Measurements from ENCODE around the gene KDM2B.

The KDM2B gene

GRCh38 chr12:121413917-121414316, 166.9 kb downstream of the KDM2B start:
- TF ChIP-seq CTCF (IDR thresholded peaks at IDR 0.05), result no peak
- Histone ChIP-seq H3K27me3 (ENCODE audit: control insufficient read depth, insufficient read depth, low read length) (no peaks in the 10 kb centered on the region), H2AFZ (no peak overlapping the region), H3K9ac (no peak overlapping the region), H3K79me2 (peaks cover 25% of the 10 kb centered on the region), H3K4me2 (ENCODE audit: low read length) (no peak overlapping the region), H3K36me3 (ENCODE audit: control insufficient read depth, insufficient read depth, low read length) (no peaks in the 10 kb centered on the region), H3K9me3 (ENCODE audit: control insufficient read depth, low read length) (no peaks in the 10 kb centered on the region), H3K4me1 (no peaks in the 10 kb centered on the region), H3K27ac (no peak overlapping the region), H3K4me3 (ENCODE audit: low read depth, low read length) (no peak overlapping the region)

DNA sequence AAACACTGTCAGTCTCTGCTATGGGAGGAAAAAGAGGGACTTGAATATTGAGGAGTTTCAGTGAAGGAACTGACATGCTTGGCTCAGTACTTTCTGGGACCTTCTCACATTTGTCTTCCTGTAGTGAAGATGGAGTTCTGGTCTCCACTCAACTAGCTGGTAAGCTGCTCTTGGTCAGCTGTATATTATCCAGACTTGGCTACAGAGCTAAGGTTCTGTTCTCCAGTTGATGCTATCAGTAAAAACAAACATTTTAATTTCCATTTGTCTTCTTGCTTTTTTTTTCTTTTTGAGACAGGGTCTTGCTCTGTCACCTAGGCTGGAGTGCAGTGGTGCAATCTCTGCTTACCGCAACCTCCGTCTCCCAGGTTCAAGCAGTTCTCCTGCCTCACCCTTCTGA, 175.6 kb downstream of the KDM2B start:
- Histone ChIP-seq H3K9ac (no peak overlapping the region), H3K79me2 (peaks cover 37% of the 10 kb centered on the region), H3K9me3 (ENCODE audit: control insufficient read depth, low read length) (no peaks in the 10 kb centered on the region), H3K4me2 (ENCODE audit: low read length) (no peak overlapping the region), H2AFZ (no peak overlapping the region), H3K27ac (no peak overlapping the region), H3K4me1 (no peaks in the 10 kb centered on the region), H3K36me3 (ENCODE audit: control insufficient read depth, insufficient read depth, low read length) (no peaks in the 10 kb centered on the region), H3K27me3 (ENCODE audit: control insufficient read depth, insufficient read depth, low read length) (no peaks in the 10 kb centered on the region), H3K4me3 (ENCODE audit: low read depth, low read length) (no peak overlapping the region)
- no peak for TF ChIP-seq CTCF (IDR thresholded peaks at IDR 0.05)

DNA sequence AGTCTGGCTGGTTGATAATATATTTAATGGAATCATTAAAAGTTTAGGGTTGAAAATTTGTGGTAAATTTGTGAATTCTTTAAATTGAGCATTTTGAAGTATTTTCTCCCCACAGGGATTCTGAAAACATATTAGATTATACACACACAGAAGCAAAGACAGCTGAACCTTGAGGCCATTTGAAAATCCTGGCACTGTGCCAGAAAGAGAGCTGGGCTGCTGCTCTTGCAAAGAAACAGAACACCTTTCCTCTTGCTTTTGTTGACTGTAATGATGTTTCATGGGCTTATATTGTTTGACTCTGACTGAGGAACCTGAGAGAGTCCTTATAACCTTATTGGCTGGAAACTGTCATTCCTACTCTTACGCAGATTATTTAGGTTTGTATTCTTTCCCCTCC, 176.1 kb downstream of the KDM2B start:
- Histone ChIP-seq H3K4me1 (no peaks in the 10 kb centered on the region), H2AFZ (no peak overlapping the region), H3K27me3 (ENCODE audit: control insufficient read depth, insufficient read depth, low read length) (no peaks in the 10 kb centered on the region), H3K79me2 (peaks cover 34% of the 10 kb centered on the region), H3K9me3 (ENCODE audit: control insufficient read depth, low read length) (no peaks in the 10 kb centered on the region), H3K36me3 (ENCODE audit: control insufficient read depth, insufficient read depth, low read length) (no peaks in the 10 kb centered on the region), H3K4me2 (ENCODE audit: low read length) (no peak overlapping the region), H3K9ac (no peak overlapping the region), H3K27ac (no peak overlapping the region), H3K4me3 (ENCODE audit: low read depth, low read length) (no peak overlapping the region)
- no peak for TF ChIP-seq CTCF (IDR thresholded peaks at IDR 0.05)

- Histone ChIP-seq H3K9ac (no peak overlapping the region), H3K79me2 (peaks cover 32% of the 10 kb centered on the region), H3K27me3 (ENCODE audit: control insufficient read depth, insufficient read depth, low read length) (no peaks in the 10 kb centered on the region), H3K27ac (no peak overlapping the region), H3K36me3 (ENCODE audit: control insufficient read depth, insufficient read depth, low read length) (no peaks in the 10 kb centered on the region), H3K4me2 (ENCODE audit: low read length) (no peak overlapping the region), H3K4me3 (ENCODE audit: low read depth, low read length) (no peak overlapping the region), H3K4me1 (no peaks in the 10 kb centered on the region), H2AFZ (no peak overlapping the region), H3K9me3 (ENCODE audit: control insufficient read depth, low read length) (no peaks in the 10 kb centered on the region)
- TF ChIP-seq CTCF (IDR thresholded peaks at IDR 0.05), result no peak
Measured at GRCh38 chr12:121403721-121404120, 177.1 kb downstream of the KDM2B start.

DNA sequence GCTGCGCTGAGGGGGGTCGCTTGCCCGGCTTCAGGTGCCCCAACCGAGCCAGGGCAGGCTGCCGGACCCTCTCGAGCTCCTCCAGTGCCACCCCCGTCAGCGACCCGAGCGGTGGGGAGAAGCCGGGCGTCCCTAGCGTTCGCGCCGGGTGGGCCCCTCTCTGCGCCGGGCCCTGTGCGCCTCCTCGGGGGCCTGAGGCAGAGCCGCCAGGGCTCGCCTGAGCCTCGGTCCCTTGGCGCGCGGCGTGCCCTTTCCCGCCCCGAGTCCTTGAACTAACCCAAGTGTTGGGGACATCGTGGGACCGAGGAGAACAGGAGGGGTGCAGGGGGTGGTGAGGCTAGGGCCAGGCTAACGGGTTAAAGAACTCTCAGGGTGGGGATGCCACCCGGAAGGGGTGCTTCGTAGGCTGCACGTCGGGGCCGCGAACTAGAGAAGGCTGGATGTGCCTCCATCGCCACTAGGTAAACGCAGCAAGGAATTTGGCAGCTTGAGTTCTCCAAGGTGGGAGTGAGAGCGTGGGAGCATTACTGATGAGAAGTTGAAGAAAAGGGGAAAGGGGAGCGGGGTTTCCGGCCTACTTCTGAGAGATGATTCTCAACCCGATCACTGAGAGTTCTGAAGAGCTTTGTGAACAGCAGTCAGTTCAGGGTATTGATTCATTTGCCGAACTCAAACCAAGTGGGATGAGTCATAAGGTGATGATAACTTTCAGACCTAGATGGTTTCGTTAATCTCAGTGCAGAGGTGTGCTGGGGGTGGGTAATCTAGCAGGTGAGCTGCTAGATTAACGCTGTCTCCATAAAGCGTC, 180.3 kb downstream of the KDM2B start:
- Histone ChIP-seq H3K4me1 (no peaks in the 10 kb centered on the region), H3K27me3 (ENCODE audit: control insufficient read depth, insufficient read depth, low read length) (no peaks in the 10 kb centered on the region), H3K9ac (peak overlapping the region; percentile 58), H3K4me3 (ENCODE audit: low read depth, low read length) (peak overlapping the region; percentile 93), H3K36me3 (ENCODE audit: control insufficient read depth, insufficient read depth, low read length) (no peaks in the 10 kb centered on the region), H3K27ac (peak overlapping the region; percentile 48), H3K9me3 (ENCODE audit: control insufficient read depth, low read length) (no peaks in the 10 kb centered on the region), H2AFZ (peak overlapping the region; percentile 92), H3K4me2 (ENCODE audit: low read length) (peak overlapping the region; percentile 88), H3K79me2 (peaks cover 20% of the 10 kb centered on the region)
- no peak for TF ChIP-seq CTCF (IDR thresholded peaks at IDR 0.05)
